Measurements from ENCODE around the gene WNT1. TPM values are rescaled to one million over a fixed set of nuclear protein-coding genes. Genes with fewer than 3 reads are reported as not detected.

WNT1 gene
- total and polyA plus RNA-seq, 11 donors, result 0.29 TPM; not detected in 10

GRCh38 chr12:48961801-48962200, 16.3 kb upstream of the WNT1 start:
- intact Hi-C loops (cut with DNase I), result no loop called here
- no peaks in the 10 kb centered on the region for H3K36me3 ChIP-seq
- H3K27me3 ChIP-seq, result peaks cover 0 to 17% (median 0%) of the 10 kb centered on the region in 9 donors
- H3K27ac ChIP-seq, result no peak overlapping the region
- H3K4me3 ChIP-seq, result no peak overlapping the region
- DNase-seq (no peak), ATAC-seq (no peak)
- H3K4me1 ChIP-seq, result peaks cover 0 to 9% (median 4%) of the 10 kb centered on the region in 12 donors
- no peak for TF ChIP-seq POLR2A (IDR thresholded peaks at IDR 0.05)
- no peak for TF ChIP-seq CTCF (IDR thresholded peaks at IDR 0.05)
- H3K9me3 ChIP-seq, result no peaks in the 10 kb centered on the region

- Histone ChIP-seq H3K27ac (no peak overlapping the region), H3K36me3 (no peaks in the 10 kb centered on the region), H3K4me3 (no peak overlapping the region), H3K9me3 (no peaks in the 10 kb centered on the region), H3K4me1 (peaks cover 0 to 13% (median 6%) of the 10 kb centered on the region in 12 donors), H3K27me3 (peaks cover 2 to 32% (median 15%) of the 10 kb centered on the region in 9 donors)
- TF ChIP-seq CTCF (IDR thresholded peaks at IDR 0.05) (peak in 1 of 12 donors; percentile 11), POLR2A (IDR thresholded peaks at IDR 0.05) (no peak)
- DNase-seq (no peak), ATAC-seq (no peak)
- intact Hi-C loops (cut with DNase I), result no loop called here
Measured at GRCh38 chr12:48965298-48965838, 12.8 kb upstream of the WNT1 start.

GRCh38 chr12:48966177-48966895, 11.8 kb upstream of the WNT1 start:
- Histone ChIP-seq H3K4me1 (peaks cover 0 to 21% (median 10%) of the 10 kb centered on the region in 12 donors), H3K36me3 (no peaks in the 10 kb centered on the region), H3K9me3 (no peaks in the 10 kb centered on the region), H3K27ac (no peak overlapping the region), H3K27me3 (peaks cover 10 to 42% (median 25%) of the 10 kb centered on the region in 9 donors), H3K4me3 (no peak overlapping the region)
- TF ChIP-seq CTCF (IDR thresholded peaks at IDR 0.05), result no peak
- no peak for TF ChIP-seq POLR2A (IDR thresholded peaks at IDR 0.05)
- DNase-seq (no peak), ATAC-seq (no peak)
- intact Hi-C loops (cut with DNase I), result no loop called here
- WGBS, 4 donors, result 60 to 72% (median 62%) methylated on average over 19 to 20 of the region's 20 CpGs

GRCh38 chr12:48967991-48968390, 10.1 kb upstream of the WNT1 start:
- peaks cover 23 to 59% (median 40%) of the 10 kb centered on the region in 9 donors for H3K27me3 ChIP-seq
- no peak for TF ChIP-seq CTCF (IDR thresholded peaks at IDR 0.05)
- TF ChIP-seq POLR2A (IDR thresholded peaks at IDR 0.05), result no peak
- 73 to 77% (median 75%) methylated on average over 6 to 7 of the region's 7 CpGs for WGBS, 4 donors
- DNase-seq, result no peak
- no peak for ATAC-seq
- intact Hi-C loops (cut with DNase I), result no loop called here
- H3K36me3 ChIP-seq, result no peaks in the 10 kb centered on the region
- H3K9me3 ChIP-seq, result no peaks in the 10 kb centered on the region
- no peak overlapping the region for H3K4me3 ChIP-seq
- H3K4me1 ChIP-seq, result peaks cover 0 to 27% (median 12%) of the 10 kb centered on the region in 12 donors
- no peak overlapping the region for H3K27ac ChIP-seq
